GM21576 (cell line): ENCODE data around the gene SEMA6C.
A peak's percentile ranks its signal among the peaks of the same experiment; 100 is the strongest.
"Not testable (repeated sequence)": the region's sequence is repeated elsewhere in the genome, so short reads cannot be mapped to it uniquely, and the experiment has no call there.

Experiments
- ATAC-seq: cut with Tn5 transposase; IDR thresholded peaks from one replicate; pipeline ENCODE4 v1.9.1; 2021; ENCODE audit warnings: mild to moderate bottlenecking, moderate library complexity; ENCODE audit not compliant: unreplicated experiment

SEMA6C gene

GRCh38 chr1:151146412-151147131 lies at the start of gene SEMA6C:
SEMA6C (minus strand) TSS chr1:151146631; CDS start chr1:151142621, 4,010 bp downstream.
- ATAC-seq = peak; percentile 98

- not testable (repeated sequence) for ATAC-seq
Observed at GRCh38 chr1:151194894-151195594, 48.6 kb upstream of the SEMA6C start.

- no peak for ATAC-seq
Observed at GRCh38 chr1:151193856-151194255, 47.4 kb upstream of the SEMA6C start.

- ATAC-seq = no peak
Observed at GRCh38 chr1:151193304-151193703, 46.9 kb upstream of the SEMA6C start.

- ATAC-seq = no peak
Observed at GRCh38 chr1:151192047-151192446, 45.6 kb upstream of the SEMA6C start.

- ATAC-seq = peak; percentile 90
Observed at GRCh38 chr1:151189637-151190445, 43.4 kb upstream of the SEMA6C start, which contains the start of gene VPS72. VPS72 (minus strand) TSS chr1:151190197; CDS start chr1:151190121, 76 bp downstream.

- ATAC-seq = not testable (repeated sequence)
Observed at GRCh38 chr1:151188667-151189066, 42.2 kb upstream of the SEMA6C start.

DNA sequence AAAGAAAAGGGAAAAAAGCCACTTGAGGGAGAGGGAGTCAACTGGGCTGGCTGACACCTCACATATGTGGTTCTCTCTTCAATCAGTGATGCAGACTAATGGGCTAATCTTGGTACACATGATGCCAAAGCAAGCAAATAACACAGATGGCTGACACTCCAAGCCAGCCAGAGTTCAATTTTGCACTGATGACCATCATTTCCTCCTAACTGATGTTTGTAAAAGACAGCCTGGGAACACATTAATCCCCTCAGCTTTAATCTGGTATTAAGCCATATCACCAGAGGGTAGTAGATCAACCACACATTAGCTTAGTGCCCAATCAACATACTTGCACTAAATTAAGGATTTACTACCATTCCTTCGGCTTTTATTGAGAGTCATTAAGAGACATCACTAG lies 40.8 kb upstream of the SEMA6C start:
- ATAC-seq = no peak

DNA sequence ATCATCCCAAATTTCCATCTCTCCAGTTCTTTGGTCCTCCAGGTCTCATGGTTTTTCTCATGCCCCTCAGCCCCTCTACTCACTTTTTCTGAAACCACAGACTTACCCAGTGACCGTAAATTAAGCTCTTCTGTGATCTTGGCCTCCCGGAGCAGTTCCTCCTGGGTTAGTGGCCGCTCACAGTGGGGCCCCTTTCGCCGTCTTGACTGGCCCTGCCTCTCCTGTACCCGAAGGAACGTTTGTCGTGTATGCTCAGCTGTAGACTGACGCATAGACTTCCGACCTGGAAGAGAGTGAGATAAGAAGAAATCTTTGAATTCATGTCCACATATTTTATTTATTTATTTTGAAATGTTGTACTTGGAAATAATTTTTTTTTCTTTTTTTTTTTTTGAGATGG lies 37.8 kb upstream of the SEMA6C start:
- no peak for ATAC-seq

DNA sequence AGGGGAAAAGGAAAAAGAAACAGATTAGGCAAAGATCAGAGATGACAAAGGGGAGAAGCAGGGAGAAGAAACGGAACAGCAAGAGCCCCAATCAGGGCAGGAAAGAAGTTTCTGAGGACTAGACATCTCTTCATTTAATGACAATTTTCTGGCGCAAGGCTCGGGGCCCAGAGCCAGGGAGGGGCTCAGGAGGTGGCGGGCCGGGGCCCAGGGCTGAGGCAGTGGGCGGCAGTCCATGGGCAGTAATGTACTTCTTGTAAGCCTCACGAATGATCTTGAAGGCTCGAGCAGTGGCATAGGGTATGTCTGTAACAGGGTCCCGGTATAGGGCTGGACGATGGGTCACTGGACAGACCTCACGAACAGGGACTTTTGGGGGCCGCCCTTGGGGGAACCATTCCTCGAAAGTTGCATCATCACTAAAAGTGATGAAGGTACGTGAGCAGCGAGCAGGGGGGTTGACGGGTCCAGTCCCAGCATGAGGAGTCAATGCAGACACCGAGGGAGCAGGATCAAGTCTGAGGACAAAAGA lies 30.1 kb upstream of the SEMA6C start:
- no peak for ATAC-seq

DNA sequence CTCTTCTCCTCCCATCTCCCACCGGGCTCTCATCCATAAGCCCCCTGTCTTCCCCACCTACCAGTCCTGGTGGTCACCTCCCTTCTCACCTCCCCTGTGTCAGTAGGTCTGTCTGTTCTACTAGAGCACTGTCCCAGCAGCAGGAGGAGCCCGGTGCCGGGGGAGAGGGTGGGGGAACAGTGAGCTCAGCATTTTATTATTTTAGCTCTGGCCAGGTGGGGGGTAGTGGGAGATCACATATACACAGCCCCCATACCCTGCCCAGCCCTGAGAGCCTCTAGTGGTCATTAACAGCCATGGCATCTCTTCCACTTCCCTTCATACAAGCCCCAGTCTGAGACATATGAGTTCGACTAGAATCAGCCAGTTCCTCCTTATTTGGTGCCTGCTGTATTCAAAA lies 29.4 kb upstream of the SEMA6C start, which contains the start of gene TMOD4:
TMOD4 (minus strand) TSS at position 119 of the 400 bp plus-strand sequence. CDS start 1,106 bp downstream, outside the sequence.
- ATAC-seq = no peak

GRCh38 chr1:151175041-151175741 lies 28.8 kb upstream of the SEMA6C start:
- ATAC-seq = no peak

- no peak for ATAC-seq
Observed at GRCh38 chr1:151171190-151171589, 24.8 kb upstream of the SEMA6C start.

GRCh38 chr1:151167116-151167515 lies 20.7 kb upstream of the SEMA6C start:
- ATAC-seq = no peak

- ATAC-seq = no peak
Observed at GRCh38 chr1:151166505-151166956, 20.1 kb upstream of the SEMA6C start.

GRCh38 chr1:151165738-151166504 lies 19.5 kb upstream of the SEMA6C start, which contains the start of the genes LYSMD1 and SCNM1:
LYSMD1 (minus strand) TSS chr1:151165902; CDS start chr1:151165258, 644 bp downstream.
SCNM1 (plus strand) TSS chr1:151166144; CDS start chr1:151166153, 9 bp downstream.
- ATAC-seq = peak; percentile 81

DNA sequence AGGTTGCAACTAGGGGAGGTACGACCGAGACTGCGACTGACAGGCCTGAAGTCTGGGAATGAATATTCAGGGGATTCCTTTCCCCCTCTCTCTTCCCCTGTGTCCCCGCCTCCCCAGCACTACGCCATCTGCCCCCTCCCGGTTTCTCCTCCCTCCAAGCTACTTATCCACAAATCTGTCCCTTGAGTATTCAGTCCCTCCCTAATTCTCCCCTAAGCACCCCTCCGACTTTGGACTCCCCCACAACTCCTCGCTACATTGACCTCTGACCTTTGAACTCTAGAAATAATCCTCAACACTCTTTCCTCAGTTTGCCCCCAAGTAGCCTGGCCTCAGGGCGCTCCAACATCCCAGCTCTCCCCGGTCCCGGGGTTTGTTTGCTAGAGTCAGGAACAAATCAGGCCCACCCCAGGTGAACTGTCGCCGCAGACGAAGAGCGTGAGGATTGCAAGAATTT lies 18.9 kb upstream of the SEMA6C start:
- ATAC-seq = no peak

GRCh38 chr1:151164732-151165280 lies 18.4 kb upstream of the SEMA6C start:
- ATAC-seq = no peak

DNA sequence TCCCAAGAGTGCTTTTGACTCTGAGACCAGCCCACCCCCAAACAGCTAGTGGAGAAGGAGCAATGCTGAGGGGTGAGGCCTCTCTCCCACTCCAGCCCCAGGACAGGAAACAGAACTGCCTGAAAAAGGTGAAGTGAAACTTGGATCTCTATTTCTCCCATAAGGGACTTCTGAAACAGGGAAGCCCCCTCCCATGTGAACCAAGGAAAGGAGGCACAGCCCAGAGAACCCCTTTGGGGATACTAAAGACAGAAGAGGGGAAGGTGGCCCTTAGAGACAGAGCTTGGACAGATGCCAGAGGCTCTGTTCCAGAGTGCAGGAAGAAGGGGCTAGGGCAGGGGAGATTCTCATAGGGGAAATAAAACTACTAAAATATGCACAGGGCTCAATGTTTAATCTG lies 12.9 kb upstream of the SEMA6C start:
- no peak for ATAC-seq
